ENCODE data around the gene SLC9A3. TPM values are rescaled to one million over a fixed set of nuclear protein-coding genes. Genes with fewer than 3 reads are reported as not detected.

The SLC9A3 gene
- total and polyA plus RNA-seq, 8 donors = 2.7 to 142 (median 14.9) TPM

DNA sequence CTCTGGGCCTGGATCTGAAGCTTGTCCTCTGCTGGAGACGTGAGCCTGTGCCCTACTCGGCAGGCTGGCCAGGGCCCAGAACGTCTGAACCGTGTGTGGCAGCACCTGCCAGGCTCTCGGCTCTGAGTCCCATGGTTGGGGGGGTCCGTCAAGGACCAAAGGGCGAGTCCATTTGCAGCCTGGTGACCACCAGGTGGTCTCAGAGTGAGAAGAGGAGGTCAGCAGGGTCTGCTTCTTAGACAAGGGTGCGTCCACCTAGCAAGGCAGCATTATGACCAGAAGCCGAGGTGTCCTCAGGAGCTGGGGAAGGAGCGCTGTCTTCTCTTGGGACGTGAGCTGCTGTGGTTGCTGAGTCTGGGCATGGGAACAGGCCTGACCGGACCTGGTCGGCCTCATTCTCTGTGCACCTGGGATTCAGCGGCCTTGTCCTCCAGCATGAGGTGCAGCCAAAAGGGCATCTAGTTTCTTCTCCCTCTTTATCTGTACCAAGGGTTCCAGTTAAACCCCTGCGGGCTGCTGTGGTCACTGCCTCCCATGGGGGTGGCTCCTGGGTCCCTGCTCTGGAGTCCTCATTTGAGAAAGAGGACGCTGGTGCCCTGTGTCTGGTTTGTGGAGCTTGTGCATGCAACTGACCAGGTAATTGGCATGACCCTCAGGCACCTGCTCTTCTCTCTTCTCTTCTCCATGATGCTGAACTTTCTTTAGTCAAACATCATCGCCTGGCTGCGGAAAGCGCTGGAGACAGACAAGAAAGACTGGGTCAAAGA is 66.9 kb downstream of the SLC9A3 start:
- Histone ChIP-seq H3K4me3 (no peak overlapping the region), H3K27me3 (no peaks in the 10 kb centered on the region), H3K27ac (no peak overlapping the region), H3K36me3 (peaks cover 67 to 100% (median 97%) of the 10 kb centered on the region in 4 donors), H3K9me3 (peaks cover 0 to 3% (median under 1%) of the 10 kb centered on the region in 4 donors), H3K4me1 (no peaks in the 10 kb centered on the region)
- TF ChIP-seq, protein P1, sequence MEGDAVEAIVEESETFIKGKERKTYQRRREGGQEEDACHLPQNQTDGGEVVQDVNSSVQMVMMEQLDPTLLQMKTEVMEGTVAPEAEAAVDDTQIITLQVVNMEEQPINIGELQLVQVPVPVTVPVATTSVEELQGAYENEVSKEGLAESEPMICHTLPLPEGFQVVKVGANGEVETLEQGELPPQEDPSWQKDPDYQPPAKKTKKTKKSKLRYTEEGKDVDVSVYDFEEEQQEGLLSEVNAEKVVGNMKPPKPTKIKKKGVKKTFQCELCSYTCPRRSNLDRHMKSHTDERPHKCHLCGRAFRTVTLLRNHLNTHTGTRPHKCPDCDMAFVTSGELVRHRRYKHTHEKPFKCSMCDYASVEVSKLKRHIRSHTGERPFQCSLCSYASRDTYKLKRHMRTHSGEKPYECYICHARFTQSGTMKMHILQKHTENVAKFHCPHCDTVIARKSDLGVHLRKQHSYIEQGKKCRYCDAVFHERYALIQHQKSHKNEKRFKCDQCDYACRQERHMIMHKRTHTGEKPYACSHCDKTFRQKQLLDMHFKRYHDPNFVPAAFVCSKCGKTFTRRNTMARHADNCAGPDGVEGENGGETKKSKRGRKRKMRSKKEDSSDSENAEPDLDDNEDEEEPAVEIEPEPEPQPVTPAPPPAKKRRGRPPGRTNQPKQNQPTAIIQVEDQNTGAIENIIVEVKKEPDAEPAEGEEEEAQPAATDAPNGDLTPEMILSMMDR (IDR thresholded peaks at IDR 0.05) = no peak
- TF ChIP-seq POLR2AphosphoS5 (IDR thresholded peaks at IDR 0.05) = no peak
- TF ChIP-seq EP300 (IDR thresholded peaks at IDR 0.05) = no peak
- TF ChIP-seq POLR2A (IDR thresholded peaks at IDR 0.05) = no peak
- DNase-seq = no peak
- 93 to 96% (median 93%) methylated on average over 15 to 19 of the region's 19 CpGs for WGBS, 5 donors
- intact Hi-C loops (cut with DNase I; ENCODE audit: low total_unique reads) = no loop called here

DNA sequence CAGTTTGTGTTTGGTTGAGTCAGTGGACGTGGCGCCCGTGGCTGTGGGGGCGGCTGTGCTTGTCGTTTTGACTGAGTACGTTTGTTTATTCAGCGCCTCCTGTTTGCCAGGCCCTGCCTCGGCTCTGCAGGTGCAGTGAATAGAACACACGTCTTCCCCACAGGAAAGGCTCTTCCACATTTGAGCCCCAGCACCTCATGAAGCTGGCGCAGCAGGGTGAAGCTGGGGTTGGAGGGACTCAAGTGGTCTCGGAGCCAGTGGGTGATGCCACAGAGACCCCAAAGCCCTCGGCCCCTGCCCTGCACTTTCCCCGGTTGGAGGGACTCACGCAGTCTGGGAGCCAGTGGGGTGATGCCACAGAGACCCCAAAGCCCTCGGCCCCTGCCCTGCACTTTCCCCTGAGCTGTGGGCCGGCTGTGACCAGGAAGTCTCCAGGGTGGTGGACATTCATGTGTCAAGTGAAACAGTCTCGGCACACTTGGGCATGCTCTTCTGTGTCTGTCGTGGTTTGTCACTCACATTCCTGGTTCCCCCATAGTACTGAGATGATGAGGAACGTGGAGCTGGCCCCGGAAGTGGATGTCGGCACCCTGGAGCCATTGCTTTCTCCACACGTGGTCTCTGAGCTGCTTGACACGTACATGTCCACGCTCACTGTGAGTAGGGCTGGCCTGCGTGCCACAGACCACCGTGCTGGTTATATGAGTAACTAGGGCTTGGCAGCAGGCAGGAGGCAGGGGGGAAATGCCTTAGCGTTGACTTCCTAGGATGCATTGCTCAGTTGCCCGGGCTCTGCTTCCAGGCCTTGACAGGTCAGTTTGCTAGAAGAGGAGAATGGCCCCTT is 67.7 kb downstream of the SLC9A3 start:
- Histone ChIP-seq H3K4me1 (no peaks in the 10 kb centered on the region), H3K9me3 (peaks cover 0 to 10% (median 8%) of the 10 kb centered on the region in 4 donors), H3K36me3 (peaks cover 68 to 100% (median 97%) of the 10 kb centered on the region in 4 donors), H3K27ac (no peak overlapping the region), H3K27me3 (no peaks in the 10 kb centered on the region), H3K4me3 (no peak overlapping the region)
- intact Hi-C loops (cut with DNase I; ENCODE audit: low total_unique reads) = no loop called here
- peak in 1 of 2 donors; percentile 15 for DNase-seq
- 75 to 85% (median 84%) methylated on average over 22 to 28 of the region's 28 CpGs for WGBS, 5 donors
- TF ChIP-seq POLR2AphosphoS5 (IDR thresholded peaks at IDR 0.05) = no peak
- no peak for TF ChIP-seq POLR2A (IDR thresholded peaks at IDR 0.05)
- TF ChIP-seq, protein P1 (IDR thresholded peaks at IDR 0.05) = no peak
- TF ChIP-seq EP300 (IDR thresholded peaks at IDR 0.05) = no peak

DNA sequence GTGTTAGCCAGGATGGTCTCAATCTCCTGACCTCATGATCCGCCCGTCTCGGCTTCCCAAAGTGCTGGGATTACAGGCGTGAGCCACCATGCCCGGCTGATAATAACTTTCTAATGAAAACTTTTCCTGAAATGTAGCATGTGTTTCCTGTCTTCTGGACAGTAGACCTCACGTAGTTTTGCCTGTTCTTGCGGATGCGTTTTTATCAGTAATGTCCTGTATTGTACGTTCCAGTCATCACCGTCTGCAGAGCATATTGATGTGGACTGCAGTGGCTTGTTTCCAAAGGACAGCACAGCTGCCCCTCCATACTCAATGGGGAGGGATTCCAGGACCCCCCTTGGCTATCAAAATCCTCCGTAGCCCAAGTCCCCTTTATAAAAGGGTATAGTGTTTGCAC is 68.4 kb downstream of the SLC9A3 start:
- TF ChIP-seq, protein P1 (IDR thresholded peaks at IDR 0.05) = no peak
- TF ChIP-seq POLR2AphosphoS5 (IDR thresholded peaks at IDR 0.05) (no peak), EP300 (IDR thresholded peaks at IDR 0.05) (no peak), POLR2A (IDR thresholded peaks at IDR 0.05) (no peak)
- whole genome bisulfite sequencing, 5 donors = 91 to 93% (median 91%) methylated on average over 11 of the region's 11 CpGs
- Histone ChIP-seq H3K4me3 (no peak overlapping the region), H3K36me3 (peaks cover 69 to 100% (median 99%) of the 10 kb centered on the region in 4 donors), H3K4me1 (no peaks in the 10 kb centered on the region), H3K27me3 (no peaks in the 10 kb centered on the region), H3K9me3 (peaks cover 0 to 12% (median 10%) of the 10 kb centered on the region in 4 donors), H3K27ac (no peak overlapping the region)
- DNase-seq = no peak
- intact Hi-C loops (cut with DNase I; ENCODE audit: low total_unique reads) = no loop called here

DNA sequence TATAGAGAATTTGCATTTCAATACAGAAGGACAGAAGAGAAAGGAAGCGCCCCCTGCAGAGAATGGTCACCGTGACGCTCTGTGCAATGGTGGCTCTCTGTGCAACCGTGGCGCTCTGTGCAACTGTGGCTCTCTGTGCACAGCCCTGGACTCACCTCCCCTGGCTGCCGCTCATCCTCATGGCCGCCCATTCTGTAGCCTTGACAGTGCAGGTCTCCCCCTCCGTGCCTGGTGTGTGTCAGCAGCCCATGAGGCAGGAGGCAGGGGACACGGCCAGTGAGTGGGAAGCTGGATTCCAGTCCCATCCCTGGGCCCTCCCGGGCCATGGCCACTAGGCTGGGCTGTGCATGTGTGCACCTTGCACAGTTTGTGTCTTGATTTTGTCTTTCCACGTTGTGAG is 69.3 kb downstream of the SLC9A3 start:
- Histone ChIP-seq H3K36me3 (peaks cover 74 to 100% (median 99%) of the 10 kb centered on the region in 4 donors), H3K27me3 (no peaks in the 10 kb centered on the region), H3K4me3 (no peak overlapping the region), H3K4me1 (no peaks in the 10 kb centered on the region), H3K27ac (no peak overlapping the region), H3K9me3 (peaks cover 0 to 12% (median 10%) of the 10 kb centered on the region in 4 donors)
- DNase-seq = no peak
- WGBS, 5 donors = 83 to 91% (median 88%) methylated on average over 11 of the region's 11 CpGs
- TF ChIP-seq EP300 (IDR thresholded peaks at IDR 0.05) (no peak), POLR2A (IDR thresholded peaks at IDR 0.05) (no peak), POLR2AphosphoS5 (IDR thresholded peaks at IDR 0.05) (no peak)
- TF ChIP-seq, protein P1 (IDR thresholded peaks at IDR 0.05) = no peak
- intact Hi-C loops (cut with DNase I; ENCODE audit: low total_unique reads) = no loop called here
